HT-29 (cell line): ENCODE data around the gene PAX4. TPM values are rescaled to one million over a fixed set of nuclear protein-coding genes. Genes with fewer than 3 reads are reported as not detected.
A peak's percentile ranks its signal among the peaks of the same experiment; 100 is the strongest.

ENCODE experiments used
- DNase-seq: peaks from one replicate; pipeline ENCODE4 v3.0.0-alpha.2; 2015; ENCODE audit warnings: low spot score
- total RNA-seq: library from RNA; depleted of rRNA; stranded (reverse); fragments of >200 nt; shearing (Covaris generic); gene quantifications from 2 replicates; pipeline ENCODE4 v1.2.3, GENCODE V29; 2014

Gene PAX4
- total RNA-seq, 1 experiment from 2014 or later = 2.5 TPM

GRCh38 chr7:127629268-127629854, 11.4 kb upstream of the PAX4 start:
- peak; percentile 56 for DNase-seq

DNA sequence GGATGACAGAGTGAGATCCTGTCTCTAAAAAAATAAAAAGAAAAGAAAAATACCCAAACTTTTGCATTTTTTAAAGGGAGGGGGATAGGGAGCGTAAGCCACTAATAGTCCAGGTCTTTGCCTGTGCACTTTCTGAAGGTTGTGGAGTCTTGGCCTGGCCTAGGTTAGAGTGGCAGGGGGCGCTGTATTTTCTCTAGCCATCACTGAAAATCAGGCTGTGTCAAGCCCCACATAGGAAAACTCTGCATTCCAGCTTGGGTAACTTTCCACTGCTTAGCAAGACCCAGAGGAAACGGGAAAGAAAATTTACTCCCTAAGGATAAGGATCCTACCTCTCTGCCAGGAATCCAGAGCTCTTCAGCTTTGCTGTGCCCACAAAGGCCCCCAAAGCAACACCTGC, 10.5 kb upstream of the PAX4 start:
- no peak for DNase-seq

- no peak for DNase-seq
Observed at GRCh38 chr7:127625331-127625730, 7.4 kb upstream of the PAX4 start.

GRCh38 chr7:127620406-127621233, 2.7 kb upstream of the PAX4 start:
- no peak for DNase-seq

- DNase-seq = no peak
Observed at GRCh38 chr7:127619681-127620405, 1.9 kb upstream of the PAX4 start.

- DNase-seq = no peak
Observed at GRCh38 chr7:127618775-127619174, 833 bp upstream of the PAX4 start.

GRCh38 chr7:127616724-127617123, 1.2 kb downstream of the PAX4 start:
- no peak for DNase-seq

- no peak for DNase-seq
Observed at GRCh38 chr7:127612263-127612662, 5.7 kb downstream of the PAX4 start.

- DNase-seq = no peak
Observed at GRCh38 chr7:127609297-127609696, 8.6 kb downstream of the PAX4 start.

- DNase-seq = no peak
Observed at GRCh38 chr7:127608446-127608845, 9.5 kb downstream of the PAX4 start.

- DNase-seq = no peak
Observed at GRCh38 chr7:127600885-127601284, 17.1 kb downstream of the PAX4 start.

DNA sequence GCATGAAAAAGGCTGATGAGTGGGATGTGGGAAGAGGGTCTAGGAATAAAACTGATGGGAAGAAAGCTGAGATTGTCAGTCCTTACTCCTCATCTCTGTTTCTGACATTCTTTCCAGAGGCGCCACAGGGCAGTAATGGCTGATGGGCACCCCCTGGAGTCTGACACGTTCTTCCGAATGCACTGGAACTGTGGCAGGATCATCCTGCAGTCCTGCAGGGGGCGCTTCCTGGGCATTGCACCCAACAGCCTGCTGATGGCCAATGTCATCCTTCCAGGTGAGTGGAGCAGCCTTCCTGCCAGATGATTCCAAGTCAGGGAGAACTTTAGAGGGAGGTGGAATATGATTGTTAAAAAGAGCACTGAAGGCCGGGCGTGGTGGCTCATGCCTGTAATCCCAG, 19.6 kb downstream of the PAX4 start:
- peak; percentile 53 for DNase-seq

DNA sequence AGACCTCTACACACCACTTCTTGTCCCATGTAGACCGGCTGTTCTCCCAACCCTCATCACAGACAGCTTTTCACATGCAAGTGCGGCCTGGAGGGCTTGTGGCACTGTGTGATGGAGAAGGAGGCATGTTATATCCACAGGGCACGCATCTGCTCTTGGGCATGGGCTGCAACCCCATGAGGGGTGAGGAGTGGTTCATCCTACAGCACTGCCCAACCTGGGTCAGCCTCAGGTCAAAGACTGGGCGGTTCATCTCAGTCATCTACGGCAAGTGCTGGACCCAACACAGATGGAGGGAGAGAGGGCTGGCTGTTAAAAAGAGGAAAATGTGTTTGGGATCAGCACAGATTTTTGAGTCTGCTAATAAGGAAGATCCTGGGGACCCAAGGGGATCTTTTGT, 22.2 kb downstream of the PAX4 start:
- no peak for DNase-seq

- no peak for DNase-seq
Observed at GRCh38 chr7:127594490-127594889, 23.5 kb downstream of the PAX4 start.

GRCh38 chr7:127592550-127592949, 25.4 kb downstream of the PAX4 start:
- no peak for DNase-seq

- no peak for DNase-seq
Observed at GRCh38 chr7:127591591-127591990, 26.4 kb downstream of the PAX4 start.

DNA sequence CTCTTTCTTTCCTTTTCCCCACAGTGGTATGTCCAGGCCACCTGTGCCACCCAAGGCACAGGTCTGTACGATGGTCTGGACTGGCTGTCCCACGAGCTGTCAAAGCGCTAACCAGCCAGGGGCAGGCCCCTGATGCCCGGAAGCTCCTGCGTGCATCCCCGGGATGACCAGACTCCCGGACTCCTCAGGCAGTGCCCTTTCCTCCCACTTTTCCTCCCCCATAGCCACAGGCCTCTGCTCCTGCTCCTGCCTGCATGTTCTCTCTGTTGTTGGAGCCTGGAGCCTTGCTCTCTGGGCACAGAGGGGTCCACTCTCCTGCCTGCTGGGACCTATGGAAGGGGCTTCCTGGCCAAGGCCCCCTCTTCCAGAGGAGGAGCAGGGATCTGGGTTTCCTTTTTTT, 26.8 kb downstream of the PAX4 start:
- no peak for DNase-seq

DNA sequence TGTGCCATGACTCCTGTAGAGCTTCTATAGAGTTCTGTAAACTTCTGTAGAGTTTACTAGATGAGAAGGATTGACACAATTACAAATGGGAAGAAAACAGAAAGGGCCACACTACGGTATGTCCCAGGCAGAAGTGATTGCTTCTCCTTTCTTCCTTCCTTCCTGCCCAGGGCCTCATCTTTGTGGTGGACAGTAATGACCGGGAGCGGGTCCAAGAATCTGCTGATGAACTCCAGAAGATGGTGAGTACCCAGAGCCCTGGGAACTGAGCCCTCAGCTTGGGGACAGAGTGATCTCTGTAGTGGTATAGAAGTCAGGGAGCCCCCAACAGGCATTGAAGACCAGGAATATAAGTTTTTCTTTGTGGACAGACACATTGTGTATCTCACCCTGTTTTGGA, 28.0 kb downstream of the PAX4 start:
- no peak for DNase-seq

GRCh38 chr7:127588697-127589482, 29.1 kb downstream of the PAX4 start:
- peak; percentile 69 for DNase-seq

- peak; percentile 87 for DNase-seq
Observed at GRCh38 chr7:127588019-127588696, 29.8 kb downstream of the PAX4 start, which contains the start of gene ARF5. Gene ARF5, plus strand, starts transcription at chr7:127588411. Its CDS starts 88 bp downstream, at chr7:127588499.

DNA sequence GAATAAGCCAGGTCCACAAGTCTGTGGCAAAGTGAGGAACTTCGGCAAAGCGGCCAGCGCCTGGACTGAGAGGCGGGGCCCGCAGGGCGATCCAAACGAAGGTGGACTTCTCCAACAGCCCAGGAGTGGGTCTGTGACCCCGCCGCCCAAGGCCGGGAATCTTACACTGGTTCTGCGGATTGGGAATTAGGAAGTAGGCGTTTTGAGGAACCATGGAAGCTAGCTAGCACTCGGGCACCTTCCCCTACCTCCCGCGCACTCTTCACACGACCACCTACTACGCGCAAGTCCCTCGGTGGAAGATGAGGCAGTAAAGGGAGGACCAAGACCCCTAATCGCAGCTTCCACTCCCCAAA, 30.3 kb downstream of the PAX4 start:
- DNase-seq = no peak
